GM19023 (cell line): ENCODE measurements around the gene GOT1.
A peak's percentile ranks its signal among the peaks of the same experiment; 100 is the strongest.

Experiments
- ATAC-seq: cut with Tn5 transposase; IDR thresholded peaks from one replicate; pipeline ENCODE4 v1.9.1; 2021; ENCODE audit warnings: mild to moderate bottlenecking, moderate library complexity; ENCODE audit not compliant: unreplicated experiment

Gene GOT1

DNA sequence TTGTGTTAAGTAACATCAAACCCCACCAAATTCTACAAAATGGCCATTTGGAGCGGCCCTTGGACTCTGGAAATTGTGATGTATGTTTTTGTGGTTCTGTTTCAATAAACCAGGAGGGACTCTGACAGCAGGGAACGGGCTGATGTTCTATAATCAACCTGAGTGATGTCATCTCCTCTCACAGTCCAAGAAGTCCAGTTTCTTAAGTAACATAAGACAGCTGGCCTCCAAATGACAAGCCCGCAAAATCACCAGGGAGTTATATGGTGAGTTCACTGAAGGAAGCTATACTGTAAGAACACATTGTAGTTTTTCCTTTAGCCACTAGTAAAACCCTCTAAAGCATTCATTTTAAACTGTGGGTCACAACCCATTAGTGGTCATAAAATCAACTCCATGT is 34.0 kb downstream of the GOT1 start:
- ATAC-seq: no peak

- ATAC-seq: no peak
These were observed 34.5 kb downstream of the GOT1 start for GRCh38 chr10:99395750-99396445.

DNA sequence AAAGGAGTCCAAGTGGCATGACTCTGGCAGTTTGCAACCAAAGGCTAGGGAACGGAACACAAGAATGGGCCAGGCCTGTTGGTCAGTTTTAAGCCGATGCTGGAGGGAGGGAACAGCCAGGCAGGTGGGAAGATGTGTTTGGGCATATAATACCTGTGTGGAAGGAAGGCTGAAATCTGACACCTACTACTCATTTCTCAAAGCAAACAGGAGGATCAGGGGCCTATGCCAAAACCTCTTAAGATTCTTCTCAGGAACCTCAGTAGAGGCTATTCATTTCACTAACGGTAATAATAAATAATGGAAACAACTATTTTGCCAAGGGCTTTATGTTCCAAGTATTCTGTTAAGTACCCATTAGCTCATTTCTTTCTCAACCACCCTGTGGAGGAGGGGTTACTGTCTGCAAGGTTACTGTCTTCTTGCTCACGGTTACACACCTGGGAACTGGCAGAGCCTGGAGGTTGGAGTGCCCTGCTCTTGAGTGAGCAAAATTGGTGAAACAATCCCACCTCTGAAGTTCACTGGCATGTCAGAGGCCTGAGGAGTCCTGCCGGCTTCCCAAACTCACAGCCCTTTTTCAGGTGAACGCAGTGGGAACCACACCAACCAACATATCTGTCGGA is 35.5 kb downstream of the GOT1 start:
- no peak for ATAC-seq

DNA sequence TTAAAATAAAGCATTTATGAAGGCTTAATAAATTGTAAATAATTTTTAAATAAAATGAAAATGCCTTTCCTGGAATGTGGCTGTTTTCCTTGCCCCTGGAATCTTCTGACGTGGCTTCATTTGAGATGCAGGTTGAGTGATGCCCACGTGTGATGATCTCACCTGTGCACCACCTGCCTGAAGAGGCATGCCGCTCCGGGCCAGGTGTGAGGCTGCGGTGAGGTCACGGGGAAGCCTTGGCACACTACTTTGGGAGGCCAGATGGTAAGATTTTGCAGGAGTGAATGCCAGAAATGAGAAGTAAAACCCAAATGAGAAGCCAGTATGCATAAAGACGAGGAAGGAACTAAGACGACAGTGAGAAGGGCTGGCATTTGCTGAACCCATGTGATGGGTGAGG is 36.2 kb downstream of the GOT1 start:
- ATAC-seq: no peak

DNA sequence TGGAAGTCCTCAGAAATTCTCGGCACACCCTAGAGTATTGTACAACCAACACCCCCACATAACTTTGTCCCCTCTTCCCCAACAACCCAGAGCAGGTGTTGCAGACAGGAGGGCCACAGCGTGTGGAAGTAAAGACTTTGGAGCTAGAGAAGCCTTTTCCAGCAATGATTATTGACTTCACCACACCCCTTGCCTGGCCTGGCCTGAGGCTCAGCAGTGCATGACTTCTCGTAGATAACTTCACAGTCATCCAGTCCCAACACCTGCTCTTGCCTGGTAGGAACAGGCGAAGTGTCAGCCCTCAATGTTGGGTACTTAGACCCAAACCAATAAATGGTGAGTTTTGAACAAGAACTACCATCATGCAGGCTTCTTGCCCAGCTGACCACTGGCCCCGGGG is 36.7 kb downstream of the GOT1 start:
- ATAC-seq: no peak

- no peak for ATAC-seq
These were observed 37.4 kb downstream of the GOT1 start for GRCh38 chr10:99393036-99393435.

DNA sequence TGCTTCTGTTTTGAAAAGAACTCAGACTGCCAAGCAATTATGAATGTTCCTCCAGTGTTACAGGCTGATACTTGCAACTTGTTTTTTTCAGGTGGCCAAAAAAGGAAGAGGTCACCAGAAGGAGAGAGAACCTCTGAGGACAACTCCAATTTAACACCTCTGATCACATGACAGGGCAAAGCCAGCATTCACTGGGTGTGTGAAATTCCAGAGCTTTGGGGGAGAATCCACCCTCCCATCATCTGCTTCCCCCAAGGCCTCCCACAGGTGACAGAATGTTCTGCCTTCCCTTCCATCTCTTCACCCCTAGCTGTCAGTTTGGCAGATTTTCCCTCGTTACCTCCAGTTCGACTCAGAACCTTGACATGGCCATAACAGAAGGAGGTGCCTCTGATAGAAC is 39.1 kb downstream of the GOT1 start:
- ATAC-seq: no peak

DNA sequence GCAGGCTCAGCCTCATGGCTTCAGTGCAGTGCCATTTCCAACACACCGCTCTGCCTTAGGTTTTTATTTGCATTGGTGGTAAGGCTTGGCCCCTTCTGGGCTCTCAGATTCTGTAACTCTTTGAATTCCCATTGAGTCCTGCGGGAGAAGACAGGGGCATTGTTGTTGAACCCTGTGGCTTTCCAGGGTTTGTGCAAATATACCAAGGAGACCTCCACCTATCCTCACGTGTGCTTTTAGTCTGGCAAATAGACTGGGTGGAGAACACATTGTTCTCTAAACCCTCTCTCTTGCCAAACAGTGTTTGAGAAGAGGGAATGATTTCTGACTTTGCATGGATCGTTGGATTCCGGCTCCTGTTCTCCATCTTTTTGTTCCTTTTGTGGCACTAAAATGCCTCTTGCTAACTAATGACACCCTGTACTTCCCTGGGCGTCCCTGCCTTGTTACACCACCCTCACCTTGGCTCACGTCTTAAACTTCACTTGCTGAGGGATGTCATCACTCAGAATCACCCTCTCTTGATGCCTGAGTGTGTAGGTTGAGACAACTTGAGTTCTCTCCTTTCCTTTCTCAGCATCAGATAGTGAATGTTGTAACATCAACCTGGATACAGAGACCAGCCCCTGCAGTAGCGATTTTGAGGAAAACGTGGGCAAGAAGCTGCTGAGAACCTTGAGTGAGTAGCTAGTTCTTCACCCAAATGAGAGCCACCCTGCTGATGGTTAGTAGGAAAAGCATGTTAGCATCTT is 40.5 kb downstream of the GOT1 start:
- no peak for ATAC-seq

DNA sequence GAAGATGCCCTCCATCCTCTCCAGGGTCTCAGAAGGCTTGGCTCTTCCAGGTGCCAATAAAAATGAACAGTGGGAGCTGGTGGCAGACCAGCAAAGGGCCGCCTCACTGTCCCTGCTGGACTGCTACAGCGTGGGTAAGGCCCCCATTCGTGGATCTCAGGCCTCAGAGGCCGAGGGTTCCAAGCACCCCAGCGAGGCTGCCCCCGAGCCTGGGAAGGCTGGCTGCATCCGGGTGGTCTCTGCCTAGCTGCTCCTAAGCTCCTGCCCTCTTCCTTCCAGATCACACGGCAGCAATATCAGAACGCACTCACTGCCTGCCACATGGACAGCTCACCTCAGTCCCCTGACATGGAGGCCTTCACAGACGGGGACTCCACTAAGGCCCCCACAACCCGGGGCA is 42.9 kb downstream of the GOT1 start:
- ATAC-seq: no peak

DNA sequence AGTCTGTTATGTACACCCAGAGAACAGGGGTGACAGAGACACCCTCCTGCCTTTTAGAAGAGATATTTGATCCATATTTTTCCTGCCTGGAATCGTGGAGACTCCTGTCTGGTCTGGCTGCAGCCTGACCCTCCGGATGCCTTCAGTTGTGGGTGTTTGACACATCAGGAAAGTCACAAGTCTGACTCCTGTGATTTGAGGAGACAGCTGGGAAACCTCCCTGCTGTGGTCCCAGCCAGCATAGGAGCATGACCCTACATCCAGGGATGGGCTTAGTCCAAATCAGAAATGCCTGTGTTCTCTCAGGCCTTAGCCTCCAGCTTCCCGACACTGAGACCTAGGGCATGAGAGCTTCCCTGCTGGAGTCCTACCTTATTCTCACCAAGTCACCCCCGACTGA is 43.4 kb downstream of the GOT1 start:
- ATAC-seq: no peak

DNA sequence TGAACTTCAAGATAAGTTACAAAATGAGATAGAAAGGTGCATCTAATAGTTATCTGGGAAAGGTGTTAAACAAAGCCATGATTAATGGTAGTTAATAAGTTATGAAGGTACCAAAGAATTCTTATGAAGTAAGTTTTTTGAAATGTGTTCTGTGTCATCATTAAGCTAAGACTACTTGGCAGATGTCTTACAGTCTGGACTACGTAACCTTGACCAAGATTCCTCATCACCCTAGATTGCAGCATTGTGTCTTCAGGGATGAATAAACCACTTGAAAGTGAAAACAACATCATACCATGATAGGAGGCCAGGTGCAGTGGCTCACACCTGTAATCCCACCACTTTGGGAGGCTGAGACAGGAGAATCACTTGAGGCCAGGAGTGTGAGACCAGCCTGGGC is 48.2 kb downstream of the GOT1 start:
- no peak for ATAC-seq

- ATAC-seq: no peak
These were observed 55.0 kb downstream of the GOT1 start for GRCh38 chr10:99375426-99375825.

DNA sequence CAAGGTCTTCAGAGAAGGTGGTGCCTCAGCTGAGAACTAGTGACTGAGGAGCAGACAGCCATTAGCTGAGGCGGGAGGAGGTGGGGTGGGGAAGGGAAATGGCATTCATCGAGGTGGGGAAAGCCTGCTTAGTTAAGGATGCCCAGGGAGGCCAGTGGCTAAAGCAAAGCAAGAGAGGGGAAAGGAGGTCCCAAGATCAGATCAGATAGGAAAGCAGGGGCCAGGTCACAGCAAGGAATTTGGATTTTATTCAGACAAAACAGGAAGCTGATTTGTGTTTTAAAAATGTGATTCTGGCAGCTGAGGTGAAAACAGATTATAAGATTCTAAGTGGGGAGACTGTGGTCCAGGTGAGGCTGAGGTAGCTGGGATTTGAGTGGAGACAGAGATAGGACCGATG is 55.5 kb downstream of the GOT1 start:
- no peak for ATAC-seq

DNA sequence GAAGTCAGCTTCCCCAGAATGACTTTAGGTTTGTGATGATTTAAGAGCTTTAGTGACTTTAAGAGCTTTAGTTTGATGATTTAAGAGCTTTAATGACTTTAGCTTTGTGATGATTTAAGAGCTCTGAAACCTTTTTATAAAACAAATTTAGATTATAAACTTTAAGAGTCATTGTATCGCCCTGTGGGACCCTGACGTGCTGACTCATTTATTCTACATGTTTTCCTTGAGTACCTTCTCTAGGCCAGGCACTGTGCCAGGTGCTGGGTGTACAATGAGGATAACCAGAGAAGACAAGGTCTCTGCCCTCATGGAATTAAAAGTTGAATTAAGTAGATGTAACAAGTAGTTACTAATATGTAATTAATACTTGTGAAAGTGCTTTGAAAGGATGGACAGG is 55.9 kb downstream of the GOT1 start:
- no peak for ATAC-seq

DNA sequence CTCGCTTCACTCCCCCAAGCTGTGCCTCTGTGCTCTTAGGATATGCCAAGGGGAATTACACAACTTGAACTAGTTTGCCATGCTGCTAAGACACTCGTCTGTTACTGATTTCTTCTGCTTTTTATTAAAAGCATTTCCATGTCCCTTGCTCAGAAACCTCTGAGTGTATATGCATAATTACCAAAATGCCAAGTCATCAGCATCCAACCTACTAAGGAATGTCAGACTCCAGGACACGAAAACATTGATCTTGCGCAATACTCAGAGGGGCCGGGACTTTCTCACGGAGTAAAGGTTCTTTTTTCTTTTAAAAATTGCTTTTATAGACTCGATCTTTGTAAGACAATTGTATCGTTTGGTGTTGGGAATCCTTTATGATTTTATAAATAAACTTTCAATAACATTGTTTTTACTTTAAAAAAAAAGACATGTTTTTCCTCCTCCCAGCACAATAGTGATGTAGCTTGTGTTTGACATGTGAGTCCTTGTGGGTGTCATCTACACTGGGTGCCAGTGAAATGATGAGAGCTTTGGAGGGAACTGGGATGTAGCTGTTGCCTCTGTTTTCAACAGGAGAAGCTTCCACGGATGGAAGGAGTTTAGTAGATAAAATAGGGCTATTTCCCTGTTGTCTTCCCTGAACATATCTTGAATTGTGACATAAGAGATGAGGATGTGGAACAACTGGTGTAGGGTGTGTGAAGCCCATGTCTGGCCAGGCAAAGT is 57.7 kb downstream of the GOT1 start:
- ATAC-seq: no peak

GRCh38 chr10:99370993-99371392 is 59.4 kb downstream of the GOT1 start:
- ATAC-seq: peak; percentile 83

DNA sequence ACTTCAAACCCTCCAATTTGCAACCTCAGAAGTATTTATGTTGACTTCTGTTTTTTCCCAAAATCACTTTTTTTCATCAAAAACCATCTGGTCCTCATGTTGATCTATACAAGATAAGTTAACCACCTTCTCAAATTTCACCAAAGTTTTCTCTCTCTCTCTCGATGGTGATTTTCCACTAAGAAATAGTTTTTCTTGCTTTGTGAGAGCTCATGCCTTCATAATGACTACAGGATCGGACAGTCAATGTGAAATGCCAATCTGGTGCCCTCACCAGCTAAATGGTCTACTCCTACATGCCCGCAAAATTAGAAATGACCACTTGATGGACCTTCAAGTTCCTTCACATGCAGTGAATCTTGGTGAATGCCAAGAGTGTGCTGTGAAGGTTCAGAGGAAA is 60.9 kb downstream of the GOT1 start:
- ATAC-seq: no peak

DNA sequence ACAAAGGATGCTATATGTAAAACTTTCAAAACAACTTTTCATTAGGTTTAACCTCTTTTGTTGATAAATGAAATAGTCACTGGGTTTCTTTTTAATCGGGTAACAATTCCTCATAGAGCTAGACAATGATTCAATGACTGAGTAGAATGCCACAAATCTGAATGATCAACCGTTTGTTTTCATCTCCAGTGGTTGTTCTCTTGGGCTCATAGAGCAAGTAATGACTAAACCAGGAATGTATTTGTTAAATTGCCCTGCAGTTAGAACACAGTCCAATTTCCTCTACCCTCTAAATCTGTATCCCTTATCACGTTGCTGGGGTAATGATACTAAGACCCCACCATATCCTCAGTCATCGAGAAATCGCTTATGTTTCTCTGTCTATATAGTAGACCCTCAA is 61.3 kb downstream of the GOT1 start:
- no peak for ATAC-seq

- ATAC-seq: no peak
These were observed 61.8 kb downstream of the GOT1 start for GRCh38 chr10:99368646-99369045.

- ATAC-seq: no peak
These were observed 63.8 kb downstream of the GOT1 start for GRCh38 chr10:99366666-99367065.

- ATAC-seq: no peak
These were observed 64.7 kb downstream of the GOT1 start for GRCh38 chr10:99365736-99366135.

GRCh38 chr10:99365311-99365710 is 65.1 kb downstream of the GOT1 start:
- no peak for ATAC-seq
